Omental fat pad (tissue), 4 donors: ENCODE data around the gene VWA8. TPM values are rescaled to one million over a fixed set of nuclear protein-coding genes. Genes with fewer than 3 reads are reported as not detected.

ENCODE experiments used
- ATAC-seq: fragments of 150-250 bp; one replicate; pipeline ENCODE4 v1.9.1; 2016; ENCODE audit warnings: mild to moderate bottlenecking, moderate library complexity; ENCODE audit not compliant: low FRiP score
- DNase-seq: peaks from one replicate; pipeline ENCODE4 v3.0.0-alpha.2; 2019; ENCODE audit warnings: low spot score
- CTCF ChIP-seq, 3 donors: fragments of 450-650 bp; IDR thresholded peaks; one replicate each; pipeline ENCODE4 v1.5.1; 2016 to 2017; ENCODE audit warnings: antibody characterized with exemption in 3 of 3, mild to moderate bottlenecking in 3 of 3, moderate library complexity in 2 of 3
- total RNA-seq, 4 donors: library from RNA; depleted of rRNA; stranded (reverse); fragments of >200 nt; gene quantifications; one replicate each; pipeline ENCODE4 v1.1.0, GENCODE V29; 2016

Gene VWA8
- total RNA-seq, 4 donors from 2014 or later = 12.4 to 24.7 (median 18.3) TPM

DNA sequence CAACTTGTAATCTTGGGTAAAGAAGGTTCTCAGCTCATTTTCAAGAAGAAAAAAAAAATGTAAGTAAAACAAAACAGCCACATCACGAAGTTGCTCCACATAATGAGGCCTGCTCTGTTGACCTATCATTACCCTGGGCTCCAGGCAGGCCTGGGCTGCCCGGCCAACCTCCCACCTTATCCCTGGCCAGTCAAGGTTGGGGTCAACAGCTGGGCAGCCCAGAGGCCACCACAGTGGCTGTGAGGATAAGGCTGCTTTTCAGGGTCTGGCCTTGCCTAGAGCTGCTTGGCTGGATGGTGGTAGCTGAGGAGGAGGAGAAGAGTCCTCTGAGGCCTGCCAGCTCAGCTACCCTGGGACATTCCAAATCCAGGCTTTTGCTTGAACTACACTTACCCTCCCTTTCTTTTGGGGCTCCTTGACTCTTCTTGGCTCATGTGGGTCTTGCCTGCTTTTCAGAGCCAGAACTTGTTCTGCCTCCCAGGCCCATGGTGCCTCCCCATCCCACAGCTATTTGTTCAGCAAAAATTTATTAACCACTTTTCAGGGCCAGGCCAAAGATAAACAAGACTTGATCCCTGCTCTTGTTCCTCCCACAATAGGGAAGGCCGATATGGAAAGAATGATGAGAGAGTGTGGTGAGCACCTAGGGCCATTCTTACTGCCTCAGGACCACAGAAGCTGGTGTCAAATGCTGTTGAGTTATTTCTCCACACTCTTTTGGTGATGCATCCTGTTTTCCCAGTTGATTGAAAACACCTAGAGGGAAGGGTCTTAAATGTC, 401.9 kb downstream of the VWA8 start:
- no peak for TF ChIP-seq CTCF (IDR thresholded peaks at IDR 0.05)
- no peak for ATAC-seq
- no peak for DNase-seq

DNA sequence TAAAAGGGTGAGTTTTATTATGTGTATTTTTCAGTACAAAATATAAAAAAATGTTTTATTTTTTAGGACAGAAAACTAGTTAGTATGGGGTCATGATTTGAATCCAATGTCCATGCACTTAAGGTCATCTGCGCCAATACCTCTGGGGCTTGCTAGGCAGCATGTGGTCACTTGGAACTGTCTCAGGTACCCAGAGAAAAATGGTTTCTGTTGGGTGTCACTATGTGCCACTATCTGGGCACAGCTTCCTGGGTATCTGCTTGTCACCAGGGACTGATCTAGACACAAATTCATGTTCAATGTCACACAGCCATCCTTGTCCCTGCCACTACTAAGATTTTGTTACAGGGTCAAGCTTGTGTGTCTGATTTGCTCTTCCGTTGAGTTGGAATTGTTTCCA, 403.2 kb downstream of the VWA8 start:
- ATAC-seq (no peak), DNase-seq (no peak)
- no peak for TF ChIP-seq CTCF (IDR thresholded peaks at IDR 0.05)

GRCh38 chr13:41554626-41555386, 406.1 kb downstream of the VWA8 start:
- no peak for ATAC-seq
- DNase-seq = no peak
- no peak for TF ChIP-seq CTCF (IDR thresholded peaks at IDR 0.05)

DNA sequence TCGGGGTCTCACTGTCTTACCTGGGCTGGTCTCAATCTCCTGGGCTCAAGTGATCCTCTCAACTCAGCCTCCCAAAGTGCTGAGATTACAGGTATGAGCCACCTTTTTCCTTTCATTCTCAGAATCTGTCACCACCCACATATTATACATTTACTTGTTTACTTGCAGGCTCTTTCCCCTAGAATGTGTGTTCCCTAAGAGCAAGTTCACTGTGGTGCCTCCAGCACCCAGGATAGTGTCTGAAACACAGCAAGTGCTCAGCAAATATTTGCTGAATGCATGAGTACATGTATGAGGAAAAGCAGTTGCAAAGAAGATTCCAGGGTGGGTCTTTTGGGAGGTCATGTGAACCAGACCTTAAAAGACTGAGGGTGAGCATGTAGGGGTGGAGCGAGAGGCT, 406.7 kb downstream of the VWA8 start:
- DNase-seq = no peak
- TF ChIP-seq CTCF (IDR thresholded peaks at IDR 0.05) = no peak
- ATAC-seq = no peak

GRCh38 chr13:41552031-41552430, 408.9 kb downstream of the VWA8 start:
- DNase-seq (no peak), ATAC-seq (no peak)
- no peak for TF ChIP-seq CTCF (IDR thresholded peaks at IDR 0.05)

- DNase-seq (no peak), ATAC-seq (no peak)
- no peak for TF ChIP-seq CTCF (IDR thresholded peaks at IDR 0.05)
Observed at GRCh38 chr13:41550276-41550675, 410.6 kb downstream of the VWA8 start.
